ACC112 (cell line): ENCODE data around the gene ZBTB8OS.

ENCODE experiments used
- H2AFZ ChIP-seq: fragments of 200-600 bp; sonication (generic); one replicate; pipeline ENCODE4 v1.6.0; 2017; ENCODE audit warnings: antibody characterized with exemption, low read length; ENCODE audit not compliant: unreplicated experiment
- H3K27ac ChIP-seq: fragments of 200-600 bp; sonication (generic); 2 replicates; pipeline ENCODE4 v1.5.1; 2014; ENCODE audit warnings: low read depth, mild to moderate bottlenecking, antibody characterized with exemption, low read length, moderate library complexity
- H3K27me3 ChIP-seq: fragments of 200-600 bp; sonication (generic); 2 replicates; pipeline ENCODE4 v1.6.1; 2014; ENCODE audit warnings: mild to moderate bottlenecking, antibody characterized with exemption, low read length, moderate library complexity, mixed read lengths; ENCODE audit not compliant: insufficient read depth
- H3K36me3 ChIP-seq: fragments of 200-600 bp; sonication (generic); 2 replicates; pipeline ENCODE4 v1.6.1; 2016; ENCODE audit warnings: mild to moderate bottlenecking, antibody characterized with exemption, low read length, moderate library complexity, mixed read lengths; ENCODE audit not compliant: insufficient read depth
- H3K4me1 ChIP-seq: fragments of 200-600 bp; sonication (generic); one replicate; pipeline ENCODE4 v1.6.1; 2016; ENCODE audit warnings: low read length, mixed read lengths; ENCODE audit not compliant: insufficient read depth, unreplicated experiment, control insufficient read depth
- H3K4me3 ChIP-seq: fragments of 200-600 bp; sonication (generic); 2 replicates; pipeline ENCODE4 v1.5.1; 2014; ENCODE audit warnings: mild to moderate bottlenecking, low read depth, low read length
- H3K79me2 ChIP-seq: fragments of 200-600 bp; sonication (generic); one replicate; pipeline ENCODE4 v1.6.0; 2016; ENCODE audit warnings: low read length; ENCODE audit not compliant: control insufficient read depth, unreplicated experiment, insufficient read depth

ZBTB8OS gene

DNA sequence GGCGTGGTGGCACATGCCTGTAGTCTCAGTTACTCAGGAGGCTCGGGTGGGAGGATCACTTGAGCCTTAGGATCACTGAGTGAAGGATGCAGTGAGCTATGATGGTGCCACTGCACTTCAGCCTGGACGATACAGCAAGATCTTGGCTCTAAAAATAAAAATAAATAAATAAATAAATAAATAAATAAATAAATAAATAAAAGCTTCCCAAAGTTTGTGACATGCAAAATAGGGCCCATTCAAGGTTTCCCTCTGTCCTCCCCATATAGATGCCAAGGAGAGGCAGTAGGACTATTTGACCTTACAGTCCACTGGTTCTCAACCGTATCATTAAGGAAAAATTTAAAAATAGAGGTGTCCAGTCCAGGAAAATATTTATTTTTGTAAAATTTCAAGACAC, 41.2 kb downstream of the ZBTB8OS start:
- H3K4me1 ChIP-seq: no peaks in the 10 kb centered on the region
- H3K36me3 ChIP-seq: no peaks in the 10 kb centered on the region
- H3K4me3 ChIP-seq: no peak overlapping the region
- H2AFZ ChIP-seq: no peak overlapping the region
- H3K79me2 ChIP-seq: no peaks in the 10 kb centered on the region
- no peak overlapping the region for H3K27ac ChIP-seq
- no peaks in the 10 kb centered on the region for H3K27me3 ChIP-seq

DNA sequence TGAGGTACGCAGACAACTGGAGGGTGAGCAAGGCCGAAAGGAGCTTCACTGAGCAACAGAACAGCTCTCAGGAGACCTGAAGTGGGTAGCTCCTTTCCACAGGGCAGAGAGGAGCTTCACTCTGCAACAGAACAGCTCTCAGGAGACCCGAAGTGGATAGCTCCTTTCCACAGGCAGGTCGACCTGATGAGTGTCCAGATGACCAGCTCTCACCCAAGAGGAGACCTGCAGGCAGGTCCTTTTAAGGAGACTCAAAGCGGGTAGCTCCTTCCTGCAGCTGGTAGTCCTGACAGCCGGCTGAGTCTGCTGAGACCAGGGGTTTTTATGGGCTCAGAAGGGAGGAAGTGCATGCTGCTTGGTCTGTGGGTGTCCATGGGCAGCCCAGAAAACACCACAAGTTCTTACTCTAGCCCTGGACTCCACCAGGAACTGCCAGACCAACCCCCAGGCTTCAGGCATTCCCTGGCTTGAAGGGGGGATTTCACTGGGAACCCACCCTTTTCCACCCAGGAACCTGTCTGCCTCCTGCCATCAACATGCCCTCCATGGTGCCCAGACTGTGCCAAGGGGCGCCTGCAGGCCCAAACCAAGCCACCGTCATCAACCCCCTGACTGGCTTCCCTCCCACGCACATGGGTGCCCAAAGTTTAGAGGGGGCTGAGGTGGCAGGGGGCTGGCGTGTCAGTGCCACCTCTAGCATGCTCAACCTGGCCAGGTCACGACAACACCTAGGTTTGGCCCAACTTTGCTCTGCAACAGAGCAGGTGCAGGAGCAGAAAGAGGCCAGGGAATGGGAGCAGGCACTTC, 43.6 kb downstream of the ZBTB8OS start:
- H3K79me2 ChIP-seq: no peaks in the 10 kb centered on the region
- H3K4me3 ChIP-seq: no peak overlapping the region
- H3K27me3 ChIP-seq: no peaks in the 10 kb centered on the region
- H3K27ac ChIP-seq: no peak overlapping the region
- H3K36me3 ChIP-seq: no peaks in the 10 kb centered on the region
- no peaks in the 10 kb centered on the region for H3K4me1 ChIP-seq
- H2AFZ ChIP-seq: no peak overlapping the region

DNA sequence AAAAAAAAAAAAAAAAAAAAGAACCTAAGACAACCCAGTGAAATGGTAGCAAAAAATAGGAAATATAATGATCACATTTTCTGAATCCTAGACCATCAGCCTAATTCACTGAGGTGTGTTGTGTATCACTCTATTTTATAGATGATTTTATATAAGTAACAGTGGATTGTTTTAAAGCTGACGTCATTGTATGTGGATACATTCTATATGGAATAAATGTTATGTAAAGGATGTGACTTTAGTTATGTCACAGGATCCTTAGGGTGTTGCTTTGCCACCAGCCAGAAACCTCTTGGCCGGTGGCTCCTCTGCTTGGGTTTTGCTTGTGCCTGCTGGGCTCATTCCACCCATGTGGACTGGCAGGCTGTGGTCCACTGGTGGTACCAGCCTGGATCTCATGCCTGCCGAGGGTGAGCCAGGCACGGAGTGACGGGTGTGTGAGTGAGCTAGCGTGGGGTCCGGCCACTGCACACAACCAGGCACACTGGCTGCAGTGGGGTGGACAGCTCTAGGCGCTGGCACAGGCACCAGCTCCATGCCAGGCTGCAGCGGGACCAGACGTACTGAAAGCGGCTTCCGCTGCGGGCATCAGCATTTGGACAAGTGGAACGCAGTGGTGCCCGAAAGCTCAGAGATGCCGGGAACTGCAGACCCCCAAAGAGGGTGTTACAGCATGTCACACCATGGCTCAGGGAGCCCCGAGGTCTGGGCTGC, 44.5 kb downstream of the ZBTB8OS start:
- Histone ChIP-seq H3K36me3 (no peaks in the 10 kb centered on the region), H3K4me3 (no peak overlapping the region), H3K4me1 (no peaks in the 10 kb centered on the region), H3K79me2 (no peaks in the 10 kb centered on the region), H3K27me3 (no peaks in the 10 kb centered on the region), H2AFZ (no peak overlapping the region), H3K27ac (no peak overlapping the region)

DNA sequence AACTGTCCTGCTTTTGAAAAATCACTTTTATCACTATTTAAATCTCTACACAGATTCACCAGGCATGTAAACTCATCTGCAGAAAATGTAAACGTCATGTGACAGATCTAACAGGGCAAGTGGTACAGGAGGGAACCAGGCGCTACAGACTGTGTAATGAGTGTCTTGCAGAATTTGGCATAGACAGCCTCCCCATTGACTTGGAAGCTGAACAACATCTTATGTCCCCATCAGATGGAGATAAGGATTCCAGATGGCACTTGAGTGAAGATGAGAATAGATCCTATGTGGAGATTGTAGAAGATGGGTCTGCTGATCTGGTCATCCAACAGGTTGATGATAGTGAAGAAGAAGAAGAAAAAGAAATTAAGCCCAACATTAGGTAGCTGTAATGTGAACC, 50.3 kb downstream of the ZBTB8OS start:
- no peak overlapping the region for H3K4me3 ChIP-seq
- no peaks in the 10 kb centered on the region for H3K36me3 ChIP-seq
- no peaks in the 10 kb centered on the region for H3K27me3 ChIP-seq
- H3K27ac ChIP-seq: no peak overlapping the region
- H3K79me2 ChIP-seq: no peaks in the 10 kb centered on the region
- H3K4me1 ChIP-seq: no peaks in the 10 kb centered on the region
- no peak overlapping the region for H2AFZ ChIP-seq

DNA sequence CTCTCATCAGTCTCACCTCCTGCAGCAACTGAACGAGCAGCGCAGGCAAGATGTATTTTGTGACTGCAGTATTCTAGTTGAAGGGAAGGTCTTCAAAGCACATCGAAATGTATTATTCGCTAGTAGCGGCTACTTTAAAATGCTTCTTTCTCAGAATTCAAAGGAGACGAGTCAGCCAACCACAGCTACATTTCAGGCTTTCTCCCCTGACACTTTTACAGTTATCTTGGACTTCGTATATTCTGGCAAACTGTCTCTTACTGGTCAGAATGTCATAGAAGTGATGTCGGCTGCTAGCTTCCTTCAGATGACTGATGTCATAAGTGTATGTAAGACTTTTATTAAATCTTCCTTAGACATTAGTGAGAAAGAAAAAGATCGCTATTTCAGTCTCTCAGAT, 57.4 kb downstream of the ZBTB8OS start:
- H3K27ac ChIP-seq: no peak overlapping the region
- no peak overlapping the region for H2AFZ ChIP-seq
- no peaks in the 10 kb centered on the region for H3K79me2 ChIP-seq
- no peaks in the 10 kb centered on the region for H3K4me1 ChIP-seq
- no peaks in the 10 kb centered on the region for H3K27me3 ChIP-seq
- H3K36me3 ChIP-seq: peaks cover 5% of the 10 kb centered on the region; the same call in 1 of the 2 replicates
- no peak overlapping the region for H3K4me3 ChIP-seq

DNA sequence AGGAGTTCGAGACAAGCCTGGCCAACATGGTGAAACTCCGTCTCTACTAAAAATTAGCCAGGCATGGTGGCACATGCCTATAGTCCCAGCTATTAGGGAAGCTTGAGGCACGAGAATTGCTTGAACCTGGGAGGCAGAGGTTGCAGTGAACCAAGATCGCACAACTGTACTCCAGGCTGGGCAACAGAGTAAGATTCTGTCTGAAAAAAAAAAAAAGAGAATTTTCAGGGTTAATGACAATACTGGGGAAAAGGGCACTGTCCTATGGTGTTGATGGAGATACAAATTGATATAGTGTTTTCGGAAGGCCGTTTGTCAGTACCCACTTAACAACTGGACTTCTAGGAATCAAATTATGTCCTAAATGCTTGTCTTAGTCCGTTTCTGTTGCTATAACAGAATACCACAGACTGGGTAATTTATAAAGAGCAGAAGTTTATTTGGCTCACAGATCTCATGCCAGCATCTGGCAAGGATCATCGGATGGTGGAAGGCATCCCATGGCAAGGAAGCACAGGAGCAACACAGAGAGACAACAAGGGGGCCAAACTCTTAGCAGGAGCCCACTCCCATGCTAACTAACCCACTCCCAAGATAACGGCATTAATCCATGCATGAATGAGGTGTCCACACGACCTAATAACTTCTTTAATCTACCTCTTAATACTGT, 69.9 kb downstream of the ZBTB8OS start:
- Histone ChIP-seq H3K36me3 (no peaks in the 10 kb centered on the region), H3K79me2 (no peaks in the 10 kb centered on the region), H3K27ac (no peak overlapping the region), H2AFZ (no peak overlapping the region), H3K27me3 (no peaks in the 10 kb centered on the region), H3K4me1 (no peaks in the 10 kb centered on the region), H3K4me3 (no peak overlapping the region)
